Stimulated activated CD8-positive, alpha-beta memory T cell treated with anti-CD3 and anti-CD28 coated beads, Interleukin-2, amount 100 ng/mL, for 1 hour (primary cell): Measurements from ENCODE around the gene SSMEM1.
"Not testable (repeated sequence)": the region's sequence is repeated elsewhere in the genome, so short reads cannot be mapped to it uniquely, and the experiment has no call there.

Experiments used
- DNase-seq, 2 donors: peaks; one replicate each; pipeline ENCODE4 v3.0.0-alpha.2; 2020; ENCODE audit warnings: low read depth in 2 of 2

Gene SSMEM1

DNA sequence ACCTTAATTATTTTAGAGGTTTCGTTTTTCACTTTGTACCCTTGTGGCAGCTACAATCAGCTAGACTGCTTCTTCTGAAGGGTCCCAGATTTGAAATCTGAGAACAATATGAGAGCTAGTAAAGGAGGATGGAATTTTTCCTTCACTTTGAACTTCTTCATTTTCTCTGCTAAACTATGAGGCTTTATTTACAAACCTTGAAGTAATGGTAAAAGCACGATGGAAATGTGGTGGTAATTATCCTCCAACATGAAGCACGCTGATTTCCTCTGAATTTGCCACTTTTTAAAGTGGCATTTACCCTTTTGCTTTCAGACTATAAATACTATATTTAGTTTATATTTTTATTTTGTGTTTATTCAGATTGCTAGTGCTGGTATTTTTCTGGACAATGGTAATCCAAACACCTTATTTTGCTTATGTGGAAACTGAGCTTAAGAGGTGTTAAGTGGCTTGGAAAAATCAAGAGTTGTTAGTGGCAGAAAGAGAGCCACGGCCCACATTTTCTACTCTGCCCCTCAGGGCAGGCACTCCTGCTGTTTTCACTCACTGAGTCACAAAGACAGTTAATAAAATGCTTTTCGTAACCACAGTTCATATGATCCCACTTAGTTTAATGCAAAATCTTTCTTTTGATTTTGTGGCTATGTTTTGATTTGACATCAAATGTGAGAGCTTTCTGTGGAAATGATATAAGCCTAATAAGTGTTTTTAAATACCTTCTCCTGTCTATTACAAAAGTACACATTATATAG lies 2.7 kb downstream of the SSMEM1 start:
- no peak for DNase-seq

DNA sequence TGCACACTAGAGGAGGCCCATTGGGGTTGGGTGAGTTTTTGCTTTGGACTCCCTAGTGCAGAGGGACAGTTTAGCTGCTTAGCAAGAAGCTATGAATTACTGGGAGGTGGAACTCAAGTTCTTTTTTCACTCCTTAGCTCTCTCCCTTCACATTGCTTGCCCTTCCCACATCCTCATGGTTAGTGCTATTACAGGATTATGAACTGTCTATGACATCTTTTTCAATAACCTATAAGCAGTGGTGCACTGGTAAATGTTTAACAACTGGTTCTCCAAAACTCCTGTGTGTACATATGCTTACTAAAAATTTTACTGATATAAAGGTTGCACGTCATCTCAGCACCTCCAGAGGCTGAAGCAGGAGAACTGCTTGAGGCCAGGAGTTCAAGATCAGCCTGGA lies 6.2 kb downstream of the SSMEM1 start:
- DNase-seq, result no peak

DNA sequence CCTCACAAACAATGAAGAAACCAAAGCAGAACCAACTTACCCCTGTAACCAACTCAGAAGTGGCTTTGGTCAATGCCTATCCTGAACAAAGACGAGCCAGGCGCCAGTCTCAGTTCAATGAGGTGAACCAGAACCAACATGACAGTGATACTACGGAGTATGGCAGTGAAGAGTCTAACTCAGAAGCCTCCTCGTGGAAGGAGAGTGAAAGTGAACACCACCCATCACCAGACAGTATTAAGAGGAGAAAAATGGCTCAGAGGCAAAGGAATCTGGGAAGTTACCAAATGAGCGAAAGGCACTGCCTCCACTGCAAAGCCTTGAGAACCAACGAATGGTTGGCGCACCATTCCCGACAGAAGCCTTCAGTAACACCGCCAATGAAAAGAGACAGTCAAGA lies 8.4 kb downstream of the SSMEM1 start:
- no peak for DNase-seq

DNA sequence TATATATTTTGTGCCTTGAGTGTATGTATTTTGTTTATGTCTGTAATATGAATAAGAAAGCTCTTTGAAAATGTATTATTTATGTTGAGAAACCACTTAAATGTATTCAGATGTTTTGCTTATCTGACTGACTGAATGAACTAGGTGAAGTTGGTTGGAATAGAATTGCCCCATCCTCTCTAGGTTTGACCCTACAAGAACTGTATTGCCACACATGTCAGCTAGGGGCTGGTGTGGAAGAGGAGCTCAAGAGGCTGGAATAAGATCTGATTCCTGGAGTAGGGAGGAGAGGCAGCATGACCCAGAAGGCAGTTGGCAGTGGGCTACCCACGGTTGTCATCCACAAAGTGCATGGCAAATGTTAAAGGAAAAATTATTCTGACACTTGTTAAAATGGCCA lies 9.1 kb downstream of the SSMEM1 start:
- DNase-seq, result no peak

GRCh38 chr7:130218806-130219620 lies 11.4 kb downstream of the SSMEM1 start:
- no peak for DNase-seq

- DNase-seq, result no peak
Observed at GRCh38 chr7:130219871-130220270, 12.2 kb downstream of the SSMEM1 start.

DNA sequence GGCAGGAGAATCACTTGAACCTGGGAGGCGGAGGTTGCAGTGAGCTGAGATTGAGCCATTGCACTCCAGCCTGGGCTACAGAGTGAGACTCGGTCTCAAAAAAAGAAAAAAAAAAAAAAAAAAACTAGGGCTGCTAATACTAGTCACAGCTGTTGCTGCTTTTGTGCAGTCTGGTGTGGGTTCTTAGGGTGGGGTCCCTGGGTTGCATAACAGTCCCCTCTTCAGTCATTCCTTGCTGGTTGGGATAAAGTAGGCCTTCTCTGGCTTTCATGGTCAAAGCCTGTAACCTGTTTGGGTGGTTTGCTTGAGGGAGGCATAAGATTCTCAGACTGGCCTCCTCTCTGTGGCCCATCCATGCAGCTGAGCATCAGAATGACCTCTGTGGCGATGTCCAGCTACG lies 14.1 kb downstream of the SSMEM1 start:
- DNase-seq, result no peak

- no peak for DNase-seq
Observed at GRCh38 chr7:130223646-130224045, 16.0 kb downstream of the SSMEM1 start.

DNA sequence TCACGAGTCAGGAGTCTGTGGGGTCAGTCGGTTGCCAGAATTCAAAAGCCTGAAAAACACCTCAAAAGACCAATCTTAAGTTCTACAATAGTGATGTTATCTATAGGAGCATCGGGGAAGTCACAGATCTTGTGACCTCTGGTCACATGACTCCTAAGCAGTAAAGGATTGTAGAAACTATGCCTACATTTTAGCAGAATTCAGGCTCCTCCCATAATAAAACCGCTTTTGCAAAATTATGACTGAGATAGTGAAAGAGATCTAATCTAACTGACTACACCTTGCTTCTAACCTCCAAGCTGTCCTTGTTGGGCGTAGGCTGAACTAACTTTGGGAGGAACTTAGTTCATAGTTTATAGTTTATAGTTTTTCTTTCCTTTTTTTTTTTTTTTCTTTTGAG lies 16.6 kb downstream of the SSMEM1 start:
- no peak for DNase-seq

DNA sequence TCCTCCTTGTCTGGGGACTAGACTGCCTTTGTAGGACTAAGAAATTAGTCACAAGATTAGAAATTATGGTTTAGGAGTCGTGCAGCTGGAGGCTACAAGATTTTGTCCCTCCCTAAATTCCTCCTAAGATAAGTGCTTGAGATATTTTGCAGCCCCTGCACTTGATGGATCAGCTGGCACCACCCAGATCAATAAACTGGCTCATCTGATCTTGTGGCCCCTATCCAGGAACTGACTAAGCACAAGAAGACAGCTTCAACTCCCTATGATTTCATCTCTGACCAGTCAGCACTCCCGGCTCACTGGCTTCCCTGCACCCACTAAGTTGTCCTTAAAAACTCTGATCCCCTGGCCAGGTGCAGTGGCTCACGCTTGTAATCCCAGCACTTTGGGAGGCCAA lies 17.3 kb downstream of the SSMEM1 start:
- not testable (repeated sequence) for DNase-seq

GRCh38 chr7:130226333-130226732 lies 18.7 kb downstream of the SSMEM1 start:
- DNase-seq, result no peak

DNA sequence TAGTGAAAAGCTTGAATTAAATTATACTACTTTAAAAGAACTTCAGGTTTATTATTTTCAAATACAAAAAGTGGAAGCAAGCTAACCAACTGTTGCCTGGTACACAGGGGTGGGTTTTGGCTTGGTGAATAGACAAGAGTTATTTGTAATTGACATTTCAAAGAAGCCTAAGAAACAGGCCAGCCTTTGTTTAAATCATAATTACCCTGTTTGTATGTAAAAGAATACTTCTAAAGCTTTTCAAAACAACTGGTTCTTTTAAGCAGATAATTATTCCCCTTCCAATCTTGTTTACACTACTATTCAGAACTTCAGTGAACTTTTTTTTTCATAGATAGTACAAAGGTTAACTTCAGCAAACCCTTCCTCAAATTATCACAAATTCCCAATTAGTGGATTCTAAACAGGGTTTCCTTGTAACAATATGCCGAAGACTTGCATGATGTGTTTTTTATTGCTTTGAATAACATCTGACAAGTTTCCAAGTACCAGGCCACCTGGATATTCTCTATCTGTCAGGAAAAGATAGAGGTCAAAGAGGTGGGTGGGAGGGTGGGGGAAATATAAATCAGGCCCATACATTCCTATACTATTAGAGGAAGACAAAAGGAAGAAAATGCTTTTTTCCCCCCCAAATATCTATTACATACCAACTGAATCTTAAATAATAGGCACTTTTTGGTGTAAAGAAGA lies 20.4 kb downstream of the SSMEM1 start:
- no peak for DNase-seq

DNA sequence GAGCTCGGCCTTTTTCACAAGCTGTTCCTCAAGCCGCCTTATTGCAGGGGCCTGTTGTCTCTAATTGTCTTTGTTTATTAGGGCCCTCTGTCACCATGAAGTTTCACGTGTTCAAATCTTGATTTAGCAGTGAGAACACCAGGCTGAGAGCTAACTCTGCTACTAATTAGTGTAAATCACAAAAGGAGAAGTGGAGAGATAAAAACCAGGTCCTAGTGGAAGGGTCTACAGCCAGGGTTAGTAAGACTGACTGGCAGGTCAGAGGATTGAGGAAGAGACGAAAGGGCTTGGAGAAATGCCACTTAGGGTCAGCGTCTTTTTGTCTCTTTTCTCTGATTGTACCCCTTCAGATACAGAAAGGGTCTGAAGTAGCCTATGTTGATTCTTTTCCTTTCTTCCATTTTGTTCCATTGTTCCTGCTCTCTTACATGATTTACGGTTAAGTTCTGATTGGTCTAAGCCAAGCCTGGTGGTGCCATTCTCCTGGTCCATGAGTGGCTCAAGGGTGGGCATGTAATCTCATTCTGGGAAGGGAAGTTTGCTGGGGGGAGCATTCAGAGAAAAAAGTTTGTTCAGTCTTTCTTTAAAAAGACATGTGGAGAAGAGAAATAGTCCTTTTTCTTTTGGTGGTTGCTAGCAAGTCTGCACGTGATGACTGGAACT lies 21.3 kb downstream of the SSMEM1 start:
- no peak for DNase-seq

DNA sequence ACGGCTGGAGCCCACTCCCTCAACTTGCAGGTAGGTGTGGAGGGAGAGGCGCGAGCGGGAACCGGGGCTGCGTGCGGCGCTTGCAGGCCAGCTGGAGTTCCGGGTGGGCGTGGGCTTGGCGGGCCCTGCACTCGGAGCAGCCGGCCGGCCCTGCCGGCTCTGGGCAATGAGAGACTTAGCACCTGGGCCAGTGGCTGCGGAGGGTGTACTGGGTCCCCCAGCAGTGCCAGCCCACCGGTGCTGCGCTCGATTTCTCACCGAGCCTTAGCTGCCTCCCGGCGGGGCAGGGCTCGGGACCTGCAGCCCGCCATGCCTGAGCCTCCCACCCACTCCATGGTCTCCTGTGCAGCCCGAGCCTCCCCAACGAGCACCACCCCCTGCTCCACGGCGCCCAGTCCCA lies 22.3 kb downstream of the SSMEM1 start:
- DNase-seq, result not testable (repeated sequence)

GRCh38 chr7:130231792-130232191 lies 24.1 kb downstream of the SSMEM1 start:
- no peak for DNase-seq

- no peak for DNase-seq
Observed at GRCh38 chr7:130232209-130232608, 24.5 kb downstream of the SSMEM1 start.

DNA sequence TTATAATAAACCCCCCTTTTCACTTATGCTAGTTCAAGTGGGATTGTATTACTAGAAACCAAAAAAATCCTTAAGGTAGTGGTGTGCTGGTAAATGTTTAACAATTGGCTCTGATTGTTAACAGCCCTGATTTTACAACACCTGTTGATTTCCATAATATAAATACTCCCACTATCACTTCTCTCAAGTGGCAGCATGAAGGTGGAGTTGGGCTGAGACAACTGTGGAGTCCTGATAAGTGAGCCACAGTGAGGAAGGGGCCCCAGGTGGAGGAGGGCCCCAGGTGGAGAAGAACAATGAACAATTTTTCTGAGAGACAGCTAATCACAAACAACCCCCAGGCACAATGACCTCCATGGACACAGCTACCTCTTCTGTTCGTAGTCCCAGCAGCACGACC lies 26.4 kb downstream of the SSMEM1 start:
- DNase-seq, result no peak

GRCh38 chr7:130236361-130236760 lies 28.7 kb downstream of the SSMEM1 start:
- DNase-seq, result not testable (repeated sequence)

GRCh38 chr7:130240240-130240639 lies 32.6 kb downstream of the SSMEM1 start:
- no peak for DNase-seq

DNA sequence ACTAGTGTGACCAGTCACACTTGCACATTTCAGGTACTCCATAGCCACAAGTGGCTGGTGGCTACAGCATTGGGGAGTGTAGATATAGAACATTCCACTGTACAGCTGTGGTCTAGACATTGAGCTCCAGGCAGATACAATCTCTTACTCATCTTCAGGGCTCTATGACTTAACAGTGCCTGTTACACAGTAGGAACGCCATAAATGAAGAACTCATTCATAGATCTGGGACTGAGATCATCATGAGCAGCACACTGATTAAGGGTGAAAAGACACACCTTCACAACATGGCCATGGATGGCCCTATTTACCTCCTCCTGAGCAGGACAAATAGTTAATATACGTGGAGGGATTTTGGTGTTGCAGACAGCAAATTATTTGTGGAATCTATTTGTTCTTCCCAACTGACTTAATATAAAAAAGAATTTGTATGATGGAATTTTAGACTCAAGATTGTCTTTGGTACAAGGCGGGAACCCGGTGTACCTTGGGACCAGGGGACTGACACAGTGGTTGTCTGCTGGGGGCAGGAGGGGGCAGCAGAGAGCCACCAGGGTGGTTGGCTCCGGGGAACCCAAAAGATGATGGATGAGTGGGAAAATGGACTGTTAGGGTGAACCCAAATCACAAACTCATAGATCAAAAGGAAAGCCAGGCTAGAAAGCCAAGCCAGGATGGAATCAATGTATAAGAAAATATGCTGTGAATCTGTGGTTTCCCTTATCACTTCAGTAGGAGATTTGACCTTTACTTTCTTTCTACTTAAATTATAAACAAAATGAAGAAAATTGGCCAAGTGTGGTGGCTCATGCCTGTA lies 34.7 kb downstream of the SSMEM1 start:
- DNase-seq, result peak; percentile 4 to 25

DNA sequence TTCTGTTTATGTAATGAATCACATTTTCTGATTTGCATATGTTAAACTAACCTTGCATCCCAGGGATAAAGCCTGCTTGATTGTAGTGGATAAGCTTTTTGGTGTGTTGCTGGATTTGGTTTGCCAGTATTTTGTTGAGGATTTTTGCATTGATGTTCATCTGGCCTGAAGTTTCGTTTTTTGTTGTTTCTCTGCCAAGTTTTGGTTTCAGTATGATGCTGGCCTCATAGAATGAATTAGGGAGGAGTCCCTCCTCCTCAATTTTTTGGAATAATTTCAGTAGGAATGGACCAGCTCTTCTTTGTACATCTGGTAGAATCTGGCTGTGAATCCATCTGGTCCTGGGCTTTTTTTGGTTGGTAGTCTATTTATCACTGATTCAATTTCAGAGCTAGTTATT lies 35.8 kb downstream of the SSMEM1 start:
- not testable (repeated sequence) for DNase-seq
